Activated CD8-positive, alpha-beta memory T cell treated with anti-CD3 and anti-CD28 coated beads, Interleukin-2, amount 50 U/mL, for 4 hours (primary cell): ENCODE data around the gene FRMD4A.

ENCODE experiments used
- DNase-seq: peaks from one replicate; pipeline ENCODE4 v3.0.0-alpha.2; 2020

FRMD4A gene

GRCh38 chr10:14330388-14331061, at the start of gene FRMD4A:
Gene FRMD4A, minus strand, starts transcription at chr10:14330924.
- DNase-seq: no peak

DNA sequence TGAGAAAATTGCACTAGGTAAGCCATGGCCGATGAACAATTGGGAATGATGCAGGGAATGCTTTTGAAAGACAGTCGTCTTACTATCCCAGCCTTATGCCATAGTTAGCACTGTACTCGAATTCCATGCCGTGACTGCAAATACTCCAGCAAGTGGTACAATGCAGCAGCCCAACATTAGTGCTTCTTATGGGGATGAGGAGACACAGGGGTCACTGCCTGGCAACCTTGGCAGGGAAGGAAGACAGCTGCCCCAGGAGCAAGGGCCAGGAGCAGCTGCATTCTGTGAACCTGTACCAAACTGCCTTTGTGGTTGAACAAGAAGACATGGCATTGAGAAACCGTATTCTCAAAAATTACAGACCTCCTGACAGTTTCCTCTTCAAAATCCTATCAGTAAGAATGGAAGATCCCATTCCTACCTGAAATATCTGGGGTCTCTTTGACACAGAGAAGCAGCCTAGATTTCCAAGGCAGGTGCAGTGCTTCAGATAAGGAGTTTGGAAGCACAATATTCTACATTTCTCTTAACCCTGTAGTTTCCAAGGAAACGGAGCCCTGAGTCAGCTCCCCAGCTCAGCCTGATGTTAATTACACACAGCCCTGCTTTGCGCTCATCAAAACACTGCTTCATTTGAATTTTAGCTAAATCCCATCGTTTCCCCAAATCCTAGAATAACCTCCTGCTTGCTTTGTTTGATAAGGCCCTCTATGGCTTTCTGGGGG, 49.0 kb upstream of the FRMD4A start:
- DNase-seq: no peak

DNA sequence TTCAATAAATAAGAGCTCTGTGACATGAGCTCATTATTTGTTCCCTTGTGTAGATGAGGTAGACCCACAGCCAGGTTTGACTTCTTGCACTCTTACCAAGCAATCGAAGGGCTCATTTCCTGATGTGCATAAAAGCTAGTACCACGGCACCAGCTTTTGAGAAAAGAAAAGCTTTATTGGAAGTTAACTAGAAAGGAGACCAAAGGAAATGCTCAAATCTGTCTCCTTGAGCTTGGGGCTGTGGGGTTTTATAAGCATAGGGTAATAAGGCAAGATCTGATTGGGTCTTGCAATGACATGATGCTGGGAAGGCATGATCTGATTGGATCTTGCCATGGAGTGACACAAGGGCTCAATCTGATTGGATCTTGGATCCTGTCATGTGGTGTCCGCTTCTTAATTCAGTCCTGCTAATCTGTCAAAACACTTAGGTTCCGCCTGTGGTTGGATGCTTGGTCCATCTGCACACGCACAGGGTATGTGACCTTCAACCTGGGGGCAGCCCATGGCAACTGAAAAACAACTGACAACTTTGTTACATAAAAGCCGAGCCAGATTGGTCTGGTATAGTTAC, 47.8 kb upstream of the FRMD4A start:
- DNase-seq: no peak

GRCh38 chr10:14377591-14378175, 47.0 kb upstream of the FRMD4A start:
- no peak for DNase-seq

DNA sequence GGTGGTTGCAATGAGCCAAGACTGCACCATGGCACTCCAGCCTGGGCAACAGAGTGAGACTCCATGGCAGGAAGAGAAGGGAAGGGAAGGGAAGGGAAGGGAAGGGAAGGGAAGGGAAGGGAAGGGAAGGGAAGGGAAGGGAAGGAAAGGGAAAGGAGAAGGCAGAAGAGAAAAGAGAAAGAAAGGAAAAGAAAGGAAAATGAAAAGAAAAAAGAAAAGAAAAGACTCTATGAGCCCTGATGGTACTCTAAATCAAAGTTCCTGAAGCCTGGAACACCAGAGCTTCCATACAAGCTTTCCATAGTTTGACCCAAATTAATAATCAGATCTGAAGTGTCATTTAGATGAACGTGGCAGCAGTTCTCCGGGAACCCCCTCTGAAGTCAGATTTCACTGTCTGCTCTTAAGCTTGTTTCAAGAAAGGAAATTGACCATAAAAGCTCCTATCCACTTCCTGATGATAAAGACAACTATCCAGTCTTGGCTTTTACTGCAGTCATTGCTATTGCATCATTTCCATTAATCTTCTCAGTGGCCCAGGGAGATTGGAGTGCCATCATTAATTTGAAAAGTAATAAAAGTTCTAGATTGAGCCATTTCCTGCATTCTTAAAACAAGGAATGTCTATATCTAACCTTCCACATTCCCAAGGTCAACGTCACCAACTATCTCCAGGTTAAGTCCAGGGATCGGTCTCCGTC, 44.2 kb upstream of the FRMD4A start:
- DNase-seq: no peak

DNA sequence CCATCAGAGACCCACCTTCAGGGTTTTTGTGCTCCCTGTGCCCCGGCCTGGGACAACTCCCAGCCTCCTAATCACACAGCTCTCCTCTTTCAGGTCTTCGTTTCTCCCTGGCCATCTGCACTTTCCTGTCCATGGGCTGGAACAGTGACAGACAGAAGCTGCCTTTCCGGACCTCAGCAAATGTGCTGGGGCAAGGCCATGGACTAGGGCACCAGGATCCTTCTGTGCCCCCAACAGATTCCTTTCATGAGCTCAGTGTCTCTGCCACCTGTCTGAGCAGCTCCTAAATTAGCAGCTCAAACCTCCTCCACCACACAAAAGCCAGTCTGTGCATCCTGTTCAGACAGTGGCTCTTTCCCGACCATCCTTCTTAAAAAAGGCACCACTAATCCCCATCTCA, 41.9 kb upstream of the FRMD4A start:
- no peak for DNase-seq

DNA sequence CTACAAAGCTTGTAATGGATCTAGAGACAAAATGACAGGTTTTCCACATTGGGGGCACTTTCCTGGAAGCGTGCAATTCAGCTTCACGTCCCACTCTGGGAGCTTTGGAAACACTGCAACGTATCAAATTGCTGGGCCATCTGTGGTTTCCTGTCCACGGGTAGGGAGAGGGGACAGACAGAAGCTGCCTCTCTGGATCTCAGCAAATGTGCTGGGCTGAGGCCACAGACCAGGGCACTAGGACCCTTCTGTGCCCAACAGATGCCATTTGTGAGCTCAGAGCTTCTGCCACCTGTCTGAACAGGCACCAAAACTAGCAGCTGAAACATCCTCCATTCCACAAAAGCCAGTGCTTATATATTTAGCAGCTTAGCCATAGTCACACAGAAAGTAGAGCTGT, 40.9 kb upstream of the FRMD4A start:
- no peak for DNase-seq

DNA sequence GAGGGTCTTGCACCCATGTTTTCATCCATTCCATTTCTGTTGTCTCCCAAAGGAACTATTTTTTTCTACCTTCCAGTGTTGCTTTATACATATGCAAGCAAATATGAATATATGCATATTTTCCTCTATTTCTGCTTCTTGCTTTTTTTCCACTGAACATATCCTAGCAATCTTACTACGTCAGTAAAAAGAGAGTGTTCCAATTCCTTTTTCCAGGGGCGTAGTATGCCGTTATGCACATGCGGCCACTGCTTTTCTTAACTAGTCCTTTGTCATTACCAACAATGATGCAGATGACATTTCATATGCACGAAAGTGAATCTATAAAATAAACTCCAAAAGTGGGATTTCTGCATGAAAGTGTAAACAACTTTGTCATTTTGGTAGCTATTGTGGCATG, 40.2 kb upstream of the FRMD4A start:
- no peak for DNase-seq

- no peak for DNase-seq
Measured at GRCh38 chr10:14369906-14370305, 39.2 kb upstream of the FRMD4A start.

DNA sequence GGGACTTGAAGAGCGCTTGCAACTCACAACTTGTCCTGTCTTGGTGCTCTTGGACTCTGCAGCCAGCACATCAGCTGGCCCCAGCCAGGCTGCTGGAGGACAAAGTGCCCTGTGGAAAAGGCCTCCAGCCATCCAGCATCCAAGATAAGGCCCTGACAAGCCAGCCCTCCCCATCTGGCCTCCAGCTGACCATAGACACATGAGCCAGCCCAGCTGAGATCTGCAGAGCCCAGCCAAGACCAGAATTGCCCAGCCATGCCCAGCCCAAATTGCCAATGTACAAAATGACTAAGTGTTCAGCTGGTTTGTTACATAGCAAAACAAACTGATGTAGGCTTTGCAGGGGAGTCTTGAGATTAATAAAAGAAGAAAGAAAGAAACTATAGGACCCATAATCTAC, 36.0 kb upstream of the FRMD4A start:
- DNase-seq: no peak

- no peak for DNase-seq
Measured at GRCh38 chr10:14365266-14365665, 34.5 kb upstream of the FRMD4A start.

- no peak for DNase-seq
Measured at GRCh38 chr10:14362104-14362503, 31.4 kb upstream of the FRMD4A start.

- DNase-seq: no peak
Measured at GRCh38 chr10:14360961-14361360, 30.2 kb upstream of the FRMD4A start.

GRCh38 chr10:14360515-14360914, 29.8 kb upstream of the FRMD4A start:
- no peak for DNase-seq

DNA sequence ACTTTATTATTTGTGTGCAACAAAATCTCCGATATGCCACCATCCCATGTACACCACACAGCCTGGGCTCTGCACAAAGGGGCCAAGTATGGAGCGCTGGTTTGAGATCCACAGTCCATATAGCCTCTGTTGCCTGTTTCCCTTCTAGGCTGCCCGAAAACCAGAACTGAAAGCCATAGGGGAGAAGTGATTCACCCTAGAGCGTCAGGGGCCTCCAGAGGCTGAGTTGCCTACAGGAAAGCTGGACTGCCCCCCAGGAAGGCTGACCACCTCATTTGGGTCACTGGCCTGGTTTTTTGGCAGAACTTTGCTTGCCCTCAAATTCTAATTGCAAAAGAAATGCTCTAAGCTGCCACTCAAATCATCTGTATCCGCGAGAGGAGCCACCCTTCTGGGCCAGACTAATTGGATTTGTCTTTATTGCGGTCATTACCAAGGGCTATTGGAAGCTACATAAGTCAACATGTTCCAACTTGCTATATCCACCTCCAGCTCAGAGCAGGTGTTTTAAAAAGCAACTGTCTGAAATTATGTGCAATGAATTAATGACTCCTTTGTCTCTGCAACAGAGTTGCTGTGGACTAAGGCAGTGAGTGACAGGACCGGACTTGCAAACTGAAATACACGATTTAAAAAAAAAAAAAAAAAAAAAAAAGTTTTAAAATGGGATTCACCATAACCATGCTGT, 28.3 kb upstream of the FRMD4A start:
- no peak for DNase-seq

GRCh38 chr10:14356921-14357320, 26.2 kb upstream of the FRMD4A start:
- DNase-seq: no peak

GRCh38 chr10:14355750-14356149, 25.0 kb upstream of the FRMD4A start:
- DNase-seq: no peak

- no peak for DNase-seq
Measured at GRCh38 chr10:14353291-14353913, 22.7 kb upstream of the FRMD4A start.

- no peak for DNase-seq
Measured at GRCh38 chr10:14350006-14350405, 19.3 kb upstream of the FRMD4A start.

DNA sequence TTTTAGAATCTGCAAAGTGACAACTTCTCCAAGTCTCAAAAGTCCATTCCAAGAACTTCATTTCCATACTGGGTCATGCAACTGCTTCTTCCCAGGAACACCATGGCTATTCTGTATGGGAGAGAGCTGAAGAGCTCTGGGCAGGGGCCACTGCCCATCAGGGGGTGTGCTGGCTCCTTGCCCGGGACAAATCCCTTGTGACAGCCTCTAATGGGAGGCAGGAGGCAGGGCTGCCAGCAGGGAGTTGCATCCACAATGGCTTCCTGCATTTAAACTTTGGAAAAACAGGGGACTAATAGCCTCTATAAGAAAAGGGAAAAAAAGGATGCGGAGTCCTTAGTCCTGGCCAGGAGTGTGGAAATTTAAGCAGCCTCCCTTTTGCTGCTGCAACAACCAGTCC, 18.4 kb upstream of the FRMD4A start:
- DNase-seq: no peak

DNA sequence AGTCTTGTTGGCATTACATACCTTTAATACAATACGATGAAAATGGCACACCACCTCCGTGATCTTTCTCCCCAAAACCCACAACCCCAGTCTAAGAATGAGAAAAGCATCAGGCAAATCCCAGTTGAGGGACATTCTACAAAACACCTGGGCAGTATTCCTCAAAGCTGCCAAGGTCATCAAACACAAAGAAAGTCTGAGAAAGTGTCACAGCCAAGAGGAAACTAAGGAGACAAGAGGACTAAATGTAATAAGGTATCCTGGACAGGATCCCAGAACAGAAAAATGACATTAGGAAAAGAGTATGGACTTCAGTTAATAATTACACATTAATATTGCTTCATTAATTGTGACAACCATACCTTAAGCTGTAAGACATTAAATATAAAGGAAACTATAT, 14.5 kb upstream of the FRMD4A start:
- DNase-seq: no peak

GRCh38 chr10:14340051-14340744, 9.5 kb upstream of the FRMD4A start:
- no peak for DNase-seq
